H1 (cell line): ENCODE measurements around the gene CFAP91. TPM values are rescaled to one million over a fixed set of nuclear protein-coding genes. Genes with fewer than 3 reads are reported as not detected.

Experiments
- CTCF ChIA-PET: fragments of 300-600 bp; sonication (Branson Sonifier 250); formaldehyde crosslinking; loops from one replicate; lab custom pipeline; 2021; ENCODE audit not compliant: partially characterized antibody; lab: Charles Lee
- POLR2A ChIA-PET: fragments of 300-600 bp; sonication (Branson Sonifier 250); formaldehyde crosslinking; loops from one replicate; lab custom pipeline; 2021; ENCODE audit warnings: inconsistent platforms; ENCODE audit not compliant: partially characterized antibody; lab: Charles Lee
- DNase-seq, 2 experiments: peaks; one replicate each; pipeline versions ENCODE4 v3.0.0 to v3.0.0-alpha.2; 2010 to 2022; ENCODE audit warnings: low spot score in 2 of 2, low read depth in 1 of 2, mixed read lengths in 1 of 2
- FAIRE-seq: peaks from 2 replicates; lab custom pipeline; 2011; peaks lifted over from hg19 to GRCh38; lab: Jason Lieb, UNC
- H2AFZ ChIP-seq: 2 replicates; pipeline ENCODE4 v1.8.1; 2012; ENCODE audit warnings: low read length, inconsistent platforms
- H2AK5ac ChIP-seq: 2 replicates; pipeline ENCODE4 v1.6.1; 2013; ENCODE audit warnings: low read depth, low read length
- H2BK120ac ChIP-seq: replicated peaks from 2 replicates; pipeline ENCODE3; 2013; ENCODE audit warnings: low read depth, low read length, inconsistent platforms
- H2BK12ac ChIP-seq: 2 replicates; pipeline ENCODE4 v1.6.1; 2013; ENCODE audit warnings: low read depth, low read length
- H2BK15ac ChIP-seq: 2 replicates; pipeline ENCODE4 v1.6.1; 2013; ENCODE audit warnings: low read length
- H2BK20ac ChIP-seq: 2 replicates; pipeline ENCODE4 v1.6.1; 2013; ENCODE audit warnings: low read length
- H2BK5ac ChIP-seq: 2 replicates; pipeline ENCODE4 v1.6.1; 2013; ENCODE audit warnings: low read depth, low read length
- H3K14ac ChIP-seq: 2 replicates; pipeline ENCODE4 v1.6.1; 2013; ENCODE audit warnings: inconsistent platforms; ENCODE audit not compliant: insufficient read length
- H3K18ac ChIP-seq: 2 replicates; pipeline ENCODE4 v1.6.1; 2013; ENCODE audit warnings: low read length; ENCODE audit errors: extremely low read depth
- H3K23ac ChIP-seq: 2 replicates; pipeline ENCODE4 v1.6.1; 2013; ENCODE audit warnings: inconsistent platforms; ENCODE audit not compliant: insufficient read length
- H3K23me2 ChIP-seq: 2 replicates; pipeline ENCODE4 v1.6.1; 2013; ENCODE audit warnings: low read depth, low read length
- H3K27ac ChIP-seq: 2 replicates; pipeline ENCODE4 v1.6.1; 2011; ENCODE audit warnings: low read depth, low read length, inconsistent platforms
- H3K27me3 ChIP-seq, 4 experiments: replicated peaks in 1 of 4; 1 replicate in 1 of 4; 2 replicates in 3 of 4; pipeline versions ENCODE4 v1.6.1 to v1.8.1; 2011 to 2013; ENCODE audit warnings: low read length in 3 of 4, mild to moderate bottlenecking in 3 of 4, inconsistent platforms in 2 of 4, mixed read lengths in 2 of 4, moderate library complexity in 1 of 4; ENCODE audit not compliant: control insufficient read depth in 3 of 4, insufficient read depth in 3 of 4; ENCODE audit errors: extremely low read depth in 1 of 4
- H3K36me3 ChIP-seq, 4 experiments: 2 replicates each; pipeline versions ENCODE4 v1.6.1 to v1.8.1; 2011 to 2013; ENCODE audit warnings: mild to moderate bottlenecking in 4 of 4, low read length in 3 of 4, moderate library complexity in 2 of 4, control low read depth in 1 of 4, inconsistent platforms in 1 of 4; ENCODE audit not compliant: insufficient read depth in 4 of 4, control insufficient read depth in 2 of 4
- H3K4ac ChIP-seq: replicated peaks from 2 replicates; pipeline ENCODE3; 2013; ENCODE audit warnings: low read length, low read depth, mixed read lengths, inconsistent platforms; ENCODE audit not compliant: insufficient read length
- H3K4me1 ChIP-seq, 4 experiments: replicated peaks in 1 of 4; 1 replicate in 1 of 4; 2 replicates in 3 of 4; pipeline versions ENCODE4 v1.6.1 to v1.8.1; 2011 to 2013; ENCODE audit warnings: low read length in 3 of 4, inconsistent platforms in 2 of 4, mixed read lengths in 1 of 4; ENCODE audit not compliant: insufficient read depth in 4 of 4, control insufficient read depth in 3 of 4
- H3K4me2 ChIP-seq, 2 experiments: 2 replicates each; pipeline versions ENCODE4 v1.6.1 to v1.8.1; 2011 to 2013; ENCODE audit warnings: low read depth in 2 of 2, low read length in 2 of 2, control low read depth in 1 of 2, inconsistent platforms in 1 of 2, mild to moderate bottlenecking in 1 of 2; ENCODE audit not compliant: insufficient read depth in 1 of 2
- H3K4me3 ChIP-seq, 4 experiments: fragments of 200-600, 300-600 bp in 1 of 4; sonication (generic), shearing (Covaris generic), sonication (Bioruptor Twin) in 1 of 4; 2 replicates each; pipeline versions ENCODE4 v1.5.1 to v1.8.1; 2011 to 2016; ENCODE audit warnings: low read length in 4 of 4, low read depth in 3 of 4, control low read depth in 2 of 4, inconsistent platforms in 2 of 4, mild to moderate bottlenecking in 2 of 4, mixed read lengths in 1 of 4, moderate library complexity in 1 of 4; ENCODE audit not compliant: insufficient read depth in 2 of 4; ENCODE audit errors: extremely low read depth in 1 of 4
- H3K56ac ChIP-seq: replicated peaks from 2 replicates; pipeline ENCODE3; 2013; ENCODE audit warnings: low read depth, mild to moderate bottlenecking, mixed read lengths, low read length, inconsistent platforms; ENCODE audit not compliant: insufficient read length
- H3K79me1 ChIP-seq: 2 replicates; pipeline ENCODE4 v1.6.1; 2013; ENCODE audit warnings: low read depth, low read length, control low read depth
- H3K79me2 ChIP-seq, 2 experiments: 2 replicates each; pipeline versions ENCODE4 v1.6.1 to v1.8.1; 2012 to 2013; ENCODE audit warnings: low read length in 2 of 2, mild to moderate bottlenecking in 2 of 2, inconsistent platforms in 1 of 2; ENCODE audit not compliant: insufficient read depth in 2 of 2, control insufficient read depth in 1 of 2
- H3K9ac ChIP-seq, 4 experiments: replicated peaks in 1 of 4; 1 replicate in 1 of 4; 2 replicates in 3 of 4; pipeline versions ENCODE4 v1.6.1 to v1.8.1; 2011 to 2013; ENCODE audit warnings: low read depth in 3 of 4, low read length in 3 of 4, control low read depth in 2 of 4, mild to moderate bottlenecking in 2 of 4, moderate library complexity in 2 of 4, inconsistent platforms in 1 of 4; ENCODE audit errors: extremely low read depth in 1 of 4
- H3K9me3 ChIP-seq, 2 experiments: 2 replicates each; pipeline versions ENCODE4 v1.6.1 to v1.8.1; 2012 to 2013; ENCODE audit warnings: mild to moderate bottlenecking in 2 of 2, moderate library complexity in 2 of 2, control low read depth in 1 of 2, inconsistent platforms in 1 of 2, low read depth in 1 of 2, low read length in 1 of 2, mixed read lengths in 1 of 2; ENCODE audit not compliant: insufficient read depth in 2 of 2
- H4K20me1 ChIP-seq, 2 experiments: replicated peaks in 1 of 2; 2 replicates each; pipeline versions ENCODE3 to v1.8.1; 2011 to 2013; ENCODE audit warnings: inconsistent platforms in 2 of 2, low read length in 2 of 2, mild to moderate bottlenecking in 1 of 2; ENCODE audit not compliant: insufficient read depth in 2 of 2, control insufficient read depth in 1 of 2
- H4K5ac ChIP-seq: 2 replicates; pipeline ENCODE4 v1.6.1; 2013; ENCODE audit warnings: low read length, low read depth, mixed read lengths, inconsistent platforms; ENCODE audit not compliant: insufficient read length
- H4K8ac ChIP-seq: 2 replicates; pipeline ENCODE4 v1.8.0; 2013; ENCODE audit warnings: mild to moderate bottlenecking, moderate library complexity, low read length, inconsistent platforms; ENCODE audit not compliant: insufficient read depth; ENCODE audit errors: extremely low read depth
- H4K91ac ChIP-seq: replicated peaks from 2 replicates; pipeline ENCODE3; 2013; ENCODE audit warnings: low read length, mixed read lengths, inconsistent platforms; ENCODE audit not compliant: insufficient read length
- BCL11A ChIP-seq, 2 experiments: IDR thresholded peaks; one replicate each; pipeline ENCODE4 v1.6.1; 2011; ENCODE audit warnings: low read depth in 2 of 2, low read length in 2 of 2, mild to moderate bottlenecking in 2 of 2
- FOSL1 ChIP-seq: IDR thresholded peaks from 2 replicates; pipeline ENCODE4 v1.6.1; 2011; ENCODE audit warnings: mild to moderate bottlenecking, low read depth, low read length, moderate library complexity; ENCODE audit not compliant: insufficient read depth
- JUND ChIP-seq: IDR thresholded peaks from 2 replicates; pipeline ENCODE4 v1.6.1; 2011; ENCODE audit warnings: mild to moderate bottlenecking, improper control_type of control experiment, low read length
- KDM1A ChIP-seq: fragments of 200-600, 300-600 bp; sonication (generic); IDR thresholded peaks from 2 replicates; pipeline ENCODE4 v1.7.1; 2016; ENCODE audit warnings: mild to moderate bottlenecking, low read length, borderline replicate concordance
- KDM4A ChIP-seq: IDR thresholded peaks from one replicate; pipeline ENCODE4 v1.7.1; 2012; ENCODE audit warnings: low read depth, mild to moderate bottlenecking, moderate library complexity, low read length, inconsistent platforms; ENCODE audit not compliant: severe bottlenecking
- MAFK ChIP-seq: IDR thresholded peaks from 2 replicates; pipeline ENCODE4 v1.6.1; 2012; ENCODE audit warnings: low read depth, mild to moderate bottlenecking, improper control_type of control experiment, low read length
- RNF2 ChIP-seq: fragments of 200-900, 300-1000 bp; sonication (generic); IDR thresholded peaks from 2 replicates; pipeline ENCODE4 v1.7.1; 2016; ENCODE audit warnings: borderline replicate concordance, low read depth, mild to moderate bottlenecking, antibody characterized with exemption, low read length; ENCODE audit not compliant: poor library complexity, severe bottlenecking; ENCODE audit errors: missing control alignments
- SAP30 ChIP-seq: fragments of 300-600 bp; sonication (generic); IDR thresholded peaks from 2 replicates; pipeline ENCODE4 v1.7.1; 2012; ENCODE audit warnings: low read length, moderate library complexity, mild to moderate bottlenecking, inconsistent platforms; ENCODE audit not compliant: insufficient read depth, insufficient replicate concordance
- TBP ChIP-seq: IDR thresholded peaks from 2 replicates; pipeline ENCODE4 v1.6.1; 2011; ENCODE audit warnings: low read depth, low read length, improper control_type of control experiment
- YY1 ChIP-seq: IDR thresholded peaks from 2 replicates; pipeline ENCODE4 v1.6.1; 2011; ENCODE audit warnings: low read depth, mild to moderate bottlenecking, low read length
- WGBS, 2 experiments: shearing (Covaris generic) in 1 of 2; methylation state at CpG; one replicate each; pipeline versions ENCODE4 v1.1.6 to v1.1.7; 2013 to 2015; ENCODE audit warnings: low lambda C conversion rate in 2 of 2, mixed read lengths in 2 of 2, inconsistent platforms in 1 of 2, low coverage in 1 of 2, missing lambda C conversion rate in 1 of 2; ENCODE audit not compliant: insufficient replicate concordance in 2 of 2, insufficient coverage in 1 of 2, insufficient read length in 1 of 2; ENCODE audit errors: extremely low coverage in 1 of 2, missing lambda C conversion rate in 1 of 2; 5-methylcytosine and 5-hydroxymethylcytosine counted together
- polyA plus RNA-seq, 7 experiments: library from polyadenylated mRNA; depleted of rRNA in 3 of 7; stranded (reverse) in 5 of 7; unstranded in 2 of 7; fragments of >200 nt in 5 of 7; fragments of 200-250 nt in 2 of 7; gene quantifications; 1 replicate in 5 of 7; 2 replicates in 1 of 7; 4 replicates in 1 of 7; pipeline versions ENCODE4 v1.2.1 to v1.2.3, GENCODE V29; 2011 to 2013; ENCODE audit warnings: missing spikeins in 2 of 7, mixed read lengths in 2 of 7
- total RNA-seq: library from RNA; stranded (reverse); fragmentation: NEBNext Ultra II Directional; extraction: Animal tissue kit (Norgen Biotek cat#: 25700); gene quantifications from 2 replicates; pipeline ENCODE4 v1.2.1, GENCODE V29; 2021
- TF ChIP-seq, protein P1 (sequence below): IDR thresholded peaks from 2 replicates; pipeline ENCODE4 v1.6.1; 2012; ENCODE audit warnings: low read length, inconsistent platforms
- TF ChIP-seq, protein P2 (sequence below): IDR thresholded peaks from 2 replicates; pipeline ENCODE4 v1.6.1; 2012; ENCODE audit warnings: inconsistent platforms

The CFAP91 gene
- total and polyA plus RNA-seq, 2 of the 8 experiments (the other 6 are each of a cell fraction or from before 2014, with no cell fraction given), result 5.4 to 7.4 TPM

DNA sequence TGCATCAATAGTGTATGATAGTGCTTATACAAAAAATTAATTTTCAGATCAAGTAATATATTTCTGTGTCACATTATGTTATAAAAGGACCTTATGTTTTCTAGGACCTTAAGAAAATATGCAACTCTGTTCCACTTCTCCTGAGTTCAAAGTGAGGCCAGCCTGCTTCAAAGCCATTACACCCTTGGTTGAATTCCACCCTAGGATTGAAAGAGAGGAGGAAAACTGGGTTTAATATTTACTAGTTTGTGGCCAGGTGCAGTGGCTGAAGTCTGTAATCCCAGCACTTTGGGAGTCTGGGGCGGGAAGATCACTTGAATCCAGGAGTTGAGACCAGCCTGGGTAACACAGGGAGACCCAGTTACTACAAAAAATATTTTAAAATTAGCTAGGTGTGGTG is 46.2 kb downstream of the CFAP91 start:
- no peak for DNase-seq
- TF ChIP-seq, protein P1, sequence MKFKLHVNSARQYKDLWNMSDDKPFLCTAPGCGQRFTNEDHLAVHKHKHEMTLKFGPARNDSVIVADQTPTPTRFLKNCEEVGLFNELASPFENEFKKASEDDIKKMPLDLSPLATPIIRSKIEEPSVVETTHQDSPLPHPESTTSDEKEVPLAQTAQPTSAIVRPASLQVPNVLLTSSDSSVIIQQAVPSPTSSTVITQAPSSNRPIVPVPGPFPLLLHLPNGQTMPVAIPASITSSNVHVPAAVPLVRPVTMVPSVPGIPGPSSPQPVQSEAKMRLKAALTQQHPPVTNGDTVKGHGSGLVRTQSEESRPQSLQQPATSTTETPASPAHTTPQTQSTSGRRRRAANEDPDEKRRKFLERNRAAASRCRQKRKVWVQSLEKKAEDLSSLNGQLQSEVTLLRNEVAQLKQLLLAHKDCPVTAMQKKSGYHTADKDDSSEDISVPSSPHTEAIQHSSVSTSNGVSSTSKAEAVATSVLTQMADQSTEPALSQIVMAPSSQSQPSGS, result no peak
- TF ChIP-seq JUND, result no peak
- no peak for TF ChIP-seq KDM1A
- TF ChIP-seq YY1, result no peak
- TF ChIP-seq SAP30, result no peak
- TF ChIP-seq, protein P2, sequence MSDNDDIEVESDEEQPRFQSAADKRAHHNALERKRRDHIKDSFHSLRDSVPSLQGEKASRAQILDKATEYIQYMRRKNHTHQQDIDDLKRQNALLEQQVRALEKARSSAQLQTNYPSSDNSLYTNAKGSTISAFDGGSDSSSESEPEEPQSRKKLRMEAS, result no peak
- no peak for TF ChIP-seq MAFK
- TF ChIP-seq TBP, result no peak
- no peak for TF ChIP-seq FOSL1
- TF ChIP-seq RNF2, result no peak
- no peak for TF ChIP-seq BCL11A (IDR thresholded peaks at IDR 0.05; ENCODE audit: low read depth in 2 of 2, low read length in 2 of 2)
- TF ChIP-seq KDM4A, result no peak

More for the DNA sequence above, 46.2 kb downstream of the CFAP91 start:
- Histone ChIP-seq H2BK5ac (no peak overlapping the region), H4K5ac (no peak overlapping the region), H3K9ac (no peak overlapping the region), H3K27ac (no peak overlapping the region), H3K36me3 (no peaks in the 10 kb centered on the region; a peak in 1 of 8 replicates), H3K79me1 (no peaks in the 10 kb centered on the region), H3K23ac (no peak overlapping the region), H2BK15ac (no peak overlapping the region), H2AK5ac (no peak overlapping the region), H3K23me2 (no peaks in the 10 kb centered on the region), H3K4me2 (no peak overlapping the region), H2AFZ (no peak overlapping the region), H4K20me1 (no peaks in the 10 kb centered on the region), H3K4me3 (no peak overlapping the region), H2BK20ac (no peak overlapping the region), H3K27me3 (no peaks in the 10 kb centered on the region), H2BK120ac (no peak overlapping the region), H3K4me1 (no peaks in the 10 kb centered on the region), H3K9me3 (no peaks in the 10 kb centered on the region), H3K18ac (no peak overlapping the region), H3K4ac (no peak overlapping the region), H4K91ac (no peak overlapping the region), H3K79me2 (no peaks in the 10 kb centered on the region), H2BK12ac (no peak overlapping the region), H3K14ac (no peak overlapping the region), H4K8ac (no peak overlapping the region), H3K56ac (no peak overlapping the region)
- ChIA-PET CTCF (no interaction called here), POLR2A (no interaction called here)
- FAIRE-seq, result no peak
- 72% methylated on average over 1 of the region's 1 CpG; no CpG with 5 or more reads in 1 of the 2 experiments for WGBS, 2 experiments
